Breast epithelium (tissue), 4 donors: ENCODE measurements around the gene CCDC81. TPM values are rescaled to one million over a fixed set of nuclear protein-coding genes. Genes with fewer than 3 reads are reported as not detected.
"Not testable (repeated sequence)": the region's sequence is repeated elsewhere in the genome, so short reads cannot be mapped to it uniquely, and the experiment has no call there.

Experiments
- DNase-seq, 2 donors: peaks; one replicate each; pipeline ENCODE4 v3.0.0-alpha.2; 2019; ENCODE audit warnings: low spot score in 2 of 2
- H3K27ac ChIP-seq, 2 donors: fragments of 200-600 bp; sonication (generic) in 1 of 2; one replicate each; pipeline ENCODE4 v1.5.1; 2016 to 2019; ENCODE audit warnings: mild to moderate bottlenecking in 1 of 2
- H3K27me3 ChIP-seq, 2 donors: fragments of 200-600 bp; sonication (generic) in 1 of 2; one replicate each; pipeline versions ENCODE4 v1.5.1 to v1.6.0; 2017 to 2019; ENCODE audit warnings: control low read depth in 1 of 2, mild to moderate bottlenecking in 1 of 2
- H3K36me3 ChIP-seq: fragments of 200-600 bp; one replicate; pipeline ENCODE4 v1.5.1; 2019
- H3K4me1 ChIP-seq, 2 donors: fragments of 200-600 bp; sonication (generic); one replicate each; pipeline ENCODE4 v1.5.1; 2016 to 2019; ENCODE audit warnings: control low read depth in 1 of 2
- H3K4me3 ChIP-seq, 3 donors: fragments of 200-600 bp; sonication (generic); 1 replicate in 2 of 3; 2 replicates in 1 of 3; pipeline ENCODE4 v1.5.1; 2016 to 2019; ENCODE audit warnings: mild to moderate bottlenecking in 3 of 3, moderate library complexity in 2 of 3
- H3K9me3 ChIP-seq, 2 donors: fragments of 200-600 bp; sonication (generic) in 1 of 2; one replicate each; pipeline ENCODE4 v1.5.1; 2016 to 2019; ENCODE audit warnings: control low read depth in 1 of 2
- CTCF ChIP-seq, 3 donors: fragments of 450-650 bp; IDR thresholded peaks; one replicate each; pipeline ENCODE4 v1.5.1; 2016 to 2017; ENCODE audit warnings: antibody characterized with exemption in 3 of 3, mild to moderate bottlenecking in 3 of 3, moderate library complexity in 3 of 3
- POLR2A ChIP-seq: fragments of 450-650 bp; IDR thresholded peaks from one replicate; pipeline ENCODE4 v1.6.1; 2016; ENCODE audit warnings: antibody characterized with exemption, mild to moderate bottlenecking, moderate library complexity
- POLR2AphosphoS5 ChIP-seq, 3 donors: sonication (generic); formaldehyde crosslinking; IDR thresholded peaks; one replicate each; pipeline ENCODE4 v1.6.1; 2017; ENCODE audit warnings: antibody characterized with exemption in 3 of 3
- intact Hi-C: fragments of 100-400 bp; cut with DNase I; formaldehyde crosslinking; loops from one replicate; pipeline ENCODE4 v1.15.1; 2023; ENCODE audit warnings: low total_unique reads
- total RNA-seq, 3 donors: library from RNA; depleted of rRNA; stranded (reverse); fragments of >200 nt; gene quantifications; one replicate each; pipeline ENCODE4 v1.1.0, GENCODE V29; 2016

The CCDC81 gene
- total RNA-seq, 3 donors from 2014 or later = 0.96 to 1.3 (median 1.2) TPM

- Histone ChIP-seq H3K27me3 (no peaks in the 10 kb centered on the region), H3K27ac (no peak overlapping the region), H3K4me3 (no peak overlapping the region), H3K36me3 (no peaks in the 10 kb centered on the region), H3K9me3 (no peaks in the 10 kb centered on the region), H3K4me1 (no peaks in the 10 kb centered on the region)
- intact Hi-C loops = no loop called here
- no peak for TF ChIP-seq CTCF (IDR thresholded peaks at IDR 0.05)
- no peak for TF ChIP-seq POLR2AphosphoS5 (IDR thresholded peaks at IDR 0.05)
- no peak for DNase-seq
These were observed 44.2 kb downstream of the CCDC81 start for GRCh38 chr11:86418917-86419316.

GRCh38 chr11:86421946-86422345 lies 47.3 kb downstream of the CCDC81 start:
- no peaks in the 10 kb centered on the region for H3K36me3 ChIP-seq
- H3K9me3 ChIP-seq = no peaks in the 10 kb centered on the region
- no peaks in the 10 kb centered on the region for H3K27me3 ChIP-seq
- H3K4me1 ChIP-seq = no peaks in the 10 kb centered on the region
- DNase-seq = no peak
- no peak overlapping the region for H3K4me3 ChIP-seq
- no peak overlapping the region for H3K27ac ChIP-seq
- TF ChIP-seq POLR2A (no peak), CTCF (IDR thresholded peaks at IDR 0.05) (no peak), POLR2AphosphoS5 (IDR thresholded peaks at IDR 0.05) (no peak)
- intact Hi-C loops = no loop called here

- Histone ChIP-seq H3K4me1 (no peaks in the 10 kb centered on the region), H3K9me3 (no peaks in the 10 kb centered on the region), H3K27me3 (no peaks in the 10 kb centered on the region), H3K36me3 (no peaks in the 10 kb centered on the region), H3K27ac (no peak overlapping the region), H3K4me3 (no peak overlapping the region)
- intact Hi-C loops = no loop called here
- TF ChIP-seq POLR2A (no peak), POLR2AphosphoS5 (IDR thresholded peaks at IDR 0.05) (no peak), CTCF (IDR thresholded peaks at IDR 0.05) (no peak)
- no peak for DNase-seq
These were observed 47.7 kb downstream of the CCDC81 start for GRCh38 chr11:86422371-86422770.

GRCh38 chr11:86423488-86423887 lies 48.8 kb downstream of the CCDC81 start:
- intact Hi-C loops, DNase-seq, H3K4me3 ChIP-seq, H3K36me3 ChIP-seq, H3K9me3 ChIP-seq, H3K27me3 ChIP-seq, H3K27ac ChIP-seq, H3K4me1 ChIP-seq: not testable (repeated sequence)

DNA sequence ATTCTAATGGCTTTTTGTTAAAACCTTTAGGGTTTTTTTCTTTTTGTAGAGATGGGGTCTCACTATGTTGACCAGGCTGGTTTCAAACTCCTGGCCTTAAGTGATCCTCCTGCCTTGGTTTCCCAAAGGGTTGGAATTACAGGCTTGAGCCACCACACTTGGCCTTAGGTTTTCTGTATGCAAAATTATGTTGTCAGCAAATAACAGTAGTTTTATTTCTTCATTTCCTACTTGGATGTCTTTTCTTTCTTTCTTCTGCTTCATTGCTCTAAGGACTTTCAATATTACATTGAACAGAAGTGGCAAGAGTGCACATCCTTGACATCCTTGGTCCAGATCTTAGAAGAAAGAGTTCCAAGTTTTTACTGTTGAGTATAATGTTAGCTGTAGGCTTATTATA lies 52.8 kb downstream of the CCDC81 start:
- no peak for DNase-seq
- Histone ChIP-seq H3K4me1 (no peaks in the 10 kb centered on the region), H3K9me3 (peaks cover 0 to 3% of the 10 kb centered on the region in 2 donors), H3K27ac (no peak overlapping the region), H3K27me3 (no peaks in the 10 kb centered on the region), H3K36me3 (no peaks in the 10 kb centered on the region), H3K4me3 (no peak overlapping the region)
- TF ChIP-seq POLR2A (no peak), POLR2AphosphoS5 (IDR thresholded peaks at IDR 0.05) (no peak), CTCF (IDR thresholded peaks at IDR 0.05) (no peak)
- intact Hi-C loops = no loop called here

DNA sequence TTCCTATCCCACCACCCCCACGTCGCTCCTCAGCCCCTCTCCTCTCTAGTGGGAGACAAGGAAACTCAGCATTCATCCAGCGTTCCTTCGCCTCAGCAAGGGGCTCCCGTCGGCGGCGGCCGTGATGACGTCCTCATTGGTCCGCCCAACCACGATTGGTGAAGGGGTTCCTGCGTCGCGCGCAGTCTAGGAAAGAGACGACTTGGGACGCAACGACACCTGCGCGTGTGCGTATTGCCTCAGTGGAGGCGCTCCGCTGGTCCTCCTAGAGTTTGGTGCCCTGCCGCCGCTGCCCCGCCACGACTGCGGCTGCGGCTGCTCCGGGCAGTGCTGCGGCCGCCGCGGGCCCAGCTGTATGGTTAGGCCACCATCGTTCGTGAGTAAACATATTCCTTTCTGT lies 56.6 kb downstream of the CCDC81 start:
- no peaks in the 10 kb centered on the region for H3K27me3 ChIP-seq
- no peak for DNase-seq
- no peaks in the 10 kb centered on the region for H3K36me3 ChIP-seq
- H3K4me1 ChIP-seq = no peaks in the 10 kb centered on the region
- no peak overlapping the region for H3K4me3 ChIP-seq
- H3K9me3 ChIP-seq = peaks cover 3 to 4% of the 10 kb centered on the region in 2 donors
- TF ChIP-seq POLR2A (no peak), POLR2AphosphoS5 (IDR thresholded peaks at IDR 0.05) (no peak), CTCF (IDR thresholded peaks at IDR 0.05) (no peak)
- no peak overlapping the region for H3K27ac ChIP-seq
- intact Hi-C loops = loop anchor here (5.0 kb wide), 1 partner anchor 941 kb away; no protein-coding TSS in a partner anchor

DNA sequence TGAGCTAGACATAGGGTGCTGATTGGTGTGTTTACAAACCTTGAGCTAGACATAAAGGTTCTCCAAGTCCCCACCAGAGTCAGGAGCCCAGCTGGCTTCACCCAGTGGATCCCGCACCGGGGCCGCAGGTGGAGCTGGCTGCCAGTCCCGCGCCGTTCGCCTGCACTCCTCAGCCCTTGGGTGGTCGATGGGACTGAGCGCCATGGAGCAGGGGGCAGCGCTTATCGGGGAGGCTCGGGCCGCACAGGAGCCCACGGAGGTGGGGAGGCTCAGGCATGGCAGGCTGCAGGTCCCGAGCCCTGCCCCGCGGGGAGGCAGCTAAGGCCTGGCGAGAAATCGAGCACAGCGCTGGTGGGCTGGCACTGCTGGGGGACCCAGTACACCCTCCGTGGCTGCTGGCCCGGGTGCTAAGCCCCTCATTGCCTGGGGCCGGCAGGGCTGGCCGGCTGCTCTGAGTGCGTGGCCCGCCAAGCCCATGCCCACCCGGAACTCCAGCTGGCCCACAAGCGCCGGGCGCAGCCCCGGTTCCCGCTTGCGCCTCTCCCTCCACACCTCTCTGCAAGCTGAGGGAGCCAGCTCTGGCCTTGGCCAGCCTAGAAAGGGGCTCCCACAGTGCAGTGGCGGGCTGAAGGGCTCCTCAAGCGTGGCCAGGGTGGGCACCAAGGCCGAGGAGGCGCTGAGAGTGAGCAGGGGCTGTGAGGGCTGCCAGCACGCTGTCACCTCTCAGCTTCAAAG lies 58.8 kb downstream of the CCDC81 start:
- not testable (repeated sequence) for H3K27me3 ChIP-seq, H3K4me1 ChIP-seq, H3K4me3 ChIP-seq, H3K27ac ChIP-seq, H3K36me3 ChIP-seq, H3K9me3 ChIP-seq, DNase-seq
- intact Hi-C loops = loop anchor here (5.0 kb wide), 1 partner anchor 939 kb away; no protein-coding TSS in a partner anchor
